Lung (tissue), 12 donors: ENCODE data around the gene CELF5. TPM values are rescaled to one million over a fixed set of nuclear protein-coding genes. Genes with fewer than 3 reads are reported as not detected.

Source experiments
- ATAC-seq: fragments of 200-7000 bp; cut with Tn5 transposase; one replicate; pipeline ENCODE4 v1.9.1; 2020; ENCODE audit warnings: moderate number of reproducible peaks; ENCODE audit not compliant: insufficient read depth, low FRiP score
- DNase-seq, 3 donors: peaks; one replicate each; pipeline ENCODE4 v3.0.0-alpha.2; 2013 to 2017
- H3K27ac ChIP-seq, 2 donors: one replicate each; pipeline ENCODE4 v1.5.1; 2013; ENCODE audit warnings: mild to moderate bottlenecking in 2 of 2, moderate library complexity in 2 of 2, control low read depth in 1 of 2, inconsistent platforms in 1 of 2, low read depth in 1 of 2, low read length in 1 of 2
- H3K27me3 ChIP-seq, 3 donors: one replicate each; pipeline ENCODE4 v1.5.1; 2013; ENCODE audit warnings: low read length in 2 of 3; ENCODE audit not compliant: control insufficient read depth in 3 of 3, insufficient read depth in 3 of 3
- H3K36me3 ChIP-seq, 4 donors: one replicate each; pipeline ENCODE4 v1.5.1; 2013; ENCODE audit warnings: low read length in 4 of 4, mild to moderate bottlenecking in 1 of 4, moderate library complexity in 1 of 4; ENCODE audit not compliant: control insufficient read depth in 4 of 4, insufficient read depth in 4 of 4
- H3K4me1 ChIP-seq, 5 donors: one replicate each; pipeline ENCODE4 v1.5.1; 2013; ENCODE audit warnings: low read length in 5 of 5, mild to moderate bottlenecking in 2 of 5, moderate library complexity in 1 of 5; ENCODE audit not compliant: control insufficient read depth in 5 of 5, insufficient read depth in 5 of 5
- H3K4me3 ChIP-seq: one replicate; pipeline ENCODE4 v1.5.1; 2013; ENCODE audit warnings: mild to moderate bottlenecking, control low read depth, moderate library complexity
- H3K9ac ChIP-seq, 2 donors: one replicate each; pipeline ENCODE4 v1.5.1; 2013; ENCODE audit warnings: low read length in 2 of 2, control low read depth in 1 of 2; ENCODE audit not compliant: insufficient read depth in 1 of 2
- H3K9me3 ChIP-seq, 4 donors: one replicate each; pipeline ENCODE4 v1.5.1; 2013; ENCODE audit warnings: low read length in 3 of 4, mild to moderate bottlenecking in 1 of 4, moderate library complexity in 1 of 4; ENCODE audit not compliant: control insufficient read depth in 4 of 4, insufficient read depth in 3 of 4
- WGBS, 2 donors: extraction: QIAGEN DNeasy Blood & Tissue Kit; methylation state at CpG; one replicate each; pipeline ENCODE4 v1.1.7; 2013; 5-methylcytosine and 5-hydroxymethylcytosine counted together
- polyA plus RNA-seq, 2 donors: library from polyadenylated mRNA; stranded (reverse); fragments of 200-250 nt; gene quantifications; one replicate each; pipeline ENCODE4 v1.2.1, GENCODE V29; 2013
- total RNA-seq, 2 donors: library from RNA; depleted of rRNA in 1 of 2; stranded (reverse); fragments of >200 nt in 1 of 2; gene quantifications; one replicate each; pipeline ENCODE4 v1.2.1, GENCODE V29; 2014 to 2021
- TF ChIP-seq, protein P1 (sequence below): IDR thresholded peaks from 2 replicates; pipeline ENCODE4 v1.5.1; 2012; ENCODE audit warnings: mild to moderate bottlenecking; ENCODE audit errors: control extremely low read depth, extremely low read depth
- donor health status: control.
- donor health status: control.
- donor health status: Bipolar disorder and iron deficiency.
- donor health status: healthy.
- donor health status: DM: yes; HTN: yes; CAD: no.

CELF5 gene
- total and polyA plus RNA-seq, 4 donors: 0.08 to 0.14 (median 0.12) TPM; not detected in 1

DNA sequence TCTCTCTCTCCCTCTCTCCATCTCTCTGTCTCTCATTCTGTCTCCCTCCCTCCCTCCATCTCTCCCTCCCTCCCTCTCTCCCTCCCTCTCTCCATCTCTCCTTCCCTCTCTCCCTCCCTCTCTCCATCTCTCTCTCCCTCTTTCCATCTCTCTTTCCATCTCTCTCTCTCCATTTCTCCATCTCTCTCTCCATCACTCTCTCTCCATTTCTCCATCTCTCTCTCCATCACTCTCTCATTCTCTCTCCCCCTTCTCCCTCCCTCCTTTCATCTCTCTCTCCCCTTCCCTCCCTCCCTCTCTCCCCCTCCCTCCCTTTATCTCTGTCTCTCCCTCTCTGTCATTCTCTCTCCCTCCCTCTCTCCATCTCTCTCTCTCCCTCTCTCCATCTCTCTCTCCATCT is 86.2 kb downstream of the CELF5 start:
- no peaks in the 10 kb centered on the region for H3K4me1 ChIP-seq
- TF ChIP-seq, protein P1, sequence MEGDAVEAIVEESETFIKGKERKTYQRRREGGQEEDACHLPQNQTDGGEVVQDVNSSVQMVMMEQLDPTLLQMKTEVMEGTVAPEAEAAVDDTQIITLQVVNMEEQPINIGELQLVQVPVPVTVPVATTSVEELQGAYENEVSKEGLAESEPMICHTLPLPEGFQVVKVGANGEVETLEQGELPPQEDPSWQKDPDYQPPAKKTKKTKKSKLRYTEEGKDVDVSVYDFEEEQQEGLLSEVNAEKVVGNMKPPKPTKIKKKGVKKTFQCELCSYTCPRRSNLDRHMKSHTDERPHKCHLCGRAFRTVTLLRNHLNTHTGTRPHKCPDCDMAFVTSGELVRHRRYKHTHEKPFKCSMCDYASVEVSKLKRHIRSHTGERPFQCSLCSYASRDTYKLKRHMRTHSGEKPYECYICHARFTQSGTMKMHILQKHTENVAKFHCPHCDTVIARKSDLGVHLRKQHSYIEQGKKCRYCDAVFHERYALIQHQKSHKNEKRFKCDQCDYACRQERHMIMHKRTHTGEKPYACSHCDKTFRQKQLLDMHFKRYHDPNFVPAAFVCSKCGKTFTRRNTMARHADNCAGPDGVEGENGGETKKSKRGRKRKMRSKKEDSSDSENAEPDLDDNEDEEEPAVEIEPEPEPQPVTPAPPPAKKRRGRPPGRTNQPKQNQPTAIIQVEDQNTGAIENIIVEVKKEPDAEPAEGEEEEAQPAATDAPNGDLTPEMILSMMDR: no peak
- H3K4me3 ChIP-seq: no peak overlapping the region
- peaks cover 0 to 14% (median 4%) of the 10 kb centered on the region in 3 donors for H3K27me3 ChIP-seq
- no peak for ATAC-seq
- H3K9me3 ChIP-seq: peaks cover 0 to 5% (median 0%) of the 10 kb centered on the region in 4 donors
- DNase-seq: no peak
- no peaks in the 10 kb centered on the region for H3K36me3 ChIP-seq
- H3K9ac ChIP-seq: no peak overlapping the region
- H3K27ac ChIP-seq: no peak overlapping the region

GRCh38 chr19:3313199-3313575 is 88.7 kb downstream of the CELF5 start:
- Histone ChIP-seq H3K36me3 (no peaks in the 10 kb centered on the region), H3K9me3 (peaks cover 0 to 2% (median 0%) of the 10 kb centered on the region in 4 donors), H3K9ac (no peak overlapping the region), H3K27me3 (peaks cover 0 to 14% (median 4%) of the 10 kb centered on the region in 3 donors), H3K4me3 (no peak overlapping the region), H3K27ac (no peak overlapping the region), H3K4me1 (no peaks in the 10 kb centered on the region)
- DNase-seq: no peak
- WGBS, 2 donors: 82 to 84% methylated on average over 13 of the region's 13 CpGs
- ATAC-seq: no peak
- TF ChIP-seq, protein P1: no peak

DNA sequence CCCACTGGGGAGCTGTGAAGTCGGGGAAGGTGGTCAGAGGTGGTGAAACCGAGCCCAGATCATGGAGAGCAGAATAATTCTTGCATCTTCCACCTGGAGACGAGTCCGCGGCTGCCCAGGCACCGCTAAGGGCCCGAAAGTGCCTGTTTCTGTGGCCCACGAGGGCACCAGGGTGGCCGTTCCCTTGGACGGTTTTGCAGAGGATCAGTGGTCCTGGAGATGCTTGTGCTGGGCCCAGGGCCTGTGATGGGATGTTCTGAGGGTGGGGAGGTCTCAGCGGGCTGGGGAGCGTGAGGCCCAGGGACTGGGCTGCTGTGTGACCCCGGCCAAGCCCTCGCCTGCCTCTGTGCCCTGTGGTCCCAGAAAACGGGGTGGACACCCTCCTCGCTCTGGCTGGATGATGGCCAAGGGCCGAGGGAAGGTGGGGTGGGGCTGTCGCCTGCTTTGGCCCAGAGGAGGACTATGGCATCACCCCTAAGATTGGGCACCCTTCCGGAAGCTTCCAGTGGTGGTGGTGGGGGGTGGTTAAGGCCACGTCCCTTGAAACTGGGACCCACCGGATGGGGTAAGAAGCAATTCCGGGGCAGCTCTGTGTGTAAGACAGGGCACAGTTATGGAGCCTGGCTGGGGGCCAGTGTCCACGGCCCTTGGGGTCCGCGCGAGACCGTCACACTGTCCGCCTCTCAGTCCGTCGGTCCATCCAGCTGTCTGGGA is 90.7 kb downstream of the CELF5 start:
- 77 to 83% methylated on average over 27 to 30 of the region's 30 CpGs for WGBS, 2 donors
- TF ChIP-seq, protein P1: no peak
- no peak for ATAC-seq
- Histone ChIP-seq H3K4me1 (no peaks in the 10 kb centered on the region), H3K36me3 (no peaks in the 10 kb centered on the region), H3K9ac (no peak overlapping the region), H3K4me3 (no peak overlapping the region), H3K27ac (no peak overlapping the region), H3K9me3 (peaks cover 0 to 2% (median 0%) of the 10 kb centered on the region in 4 donors), H3K27me3 (peaks cover 0 to 9% (median 2%) of the 10 kb centered on the region in 3 donors)
- DNase-seq: no peak

- ATAC-seq: no peak
- DNase-seq: no peak
- Histone ChIP-seq H3K4me3 (no peak overlapping the region), H3K4me1 (no peaks in the 10 kb centered on the region), H3K36me3 (no peaks in the 10 kb centered on the region), H3K9me3 (peaks cover 0 to 2% (median 0%) of the 10 kb centered on the region in 4 donors), H3K27ac (no peak overlapping the region), H3K9ac (no peak overlapping the region), H3K27me3 (peaks cover 0 to 4% (median 0%) of the 10 kb centered on the region in 3 donors)
- WGBS, 2 donors: 84% methylated on average over 7 of the region's 7 CpGs
- TF ChIP-seq, protein P1: no peak
These were observed 91.2 kb downstream of the CELF5 start for GRCh38 chr19:3315676-3315973.
